GM12872 (cell line): ENCODE results near the gene ERF.
A peak's percentile ranks its signal among the peaks of the same experiment; 100 is the strongest.

Experiments
- CTCF ChIP-seq: IDR thresholded peaks from 3 replicates; pipeline ENCODE4 v1.5.1; 2011; ENCODE audit warnings: low read depth, mild to moderate bottlenecking, low read length, moderate library complexity; ENCODE audit not compliant: insufficient read depth

Gene ERF

GRCh38 chr19:42202290-42202880 lies 52.5 kb downstream of the ERF start:
- no peak for TF ChIP-seq CTCF

- TF ChIP-seq CTCF: 0 out of 3 replicates have a peak, but pooled peaks have one; percentile 5
These were observed 53.2 kb downstream of the ERF start for GRCh38 chr19:42201489-42202289.

- TF ChIP-seq CTCF: no peak
These were observed 54.7 kb downstream of the ERF start for GRCh38 chr19:42200116-42200715.

- peak; percentile 72 for TF ChIP-seq CTCF
These were observed 55.4 kb downstream of the ERF start for GRCh38 chr19:42199440-42200115.

GRCh38 chr19:42198676-42199439 lies 56.1 kb downstream of the ERF start:
- TF ChIP-seq CTCF: no peak
